Colonic mucosa (tissue), 4 donors: ENCODE results near the gene PRTG. TPM values are rescaled to one million over a fixed set of nuclear protein-coding genes. Genes with fewer than 3 reads are reported as not detected.

Experiments
- DNase-seq: peaks from one replicate; pipeline ENCODE4 v3.0.0-alpha.2; 2020
- H3K27ac ChIP-seq: fragments of 200-600 bp; one replicate; pipeline ENCODE4 v1.8.0; 2021
- H3K27me3 ChIP-seq: fragments of 200-600 bp; one replicate; pipeline ENCODE4 v1.8.0; 2021
- H3K36me3 ChIP-seq: fragments of 200-600 bp; one replicate; pipeline ENCODE4 v1.8.0; 2021
- H3K4me1 ChIP-seq: fragments of 200-600 bp; one replicate; pipeline ENCODE4 v1.8.0; 2021; ENCODE audit warnings: mild to moderate bottlenecking
- H3K4me3 ChIP-seq: fragments of 200-600 bp; one replicate; pipeline ENCODE4 v1.8.0; 2021
- H3K9ac ChIP-seq, 2 donors: one replicate each; pipeline ENCODE4 v1.7.0; 2013; ENCODE audit warnings: control low read depth in 2 of 2, low read depth in 2 of 2, low read length in 2 of 2
- H3K9me3 ChIP-seq: fragments of 200-600 bp; one replicate; pipeline ENCODE4 v1.8.0; 2021
- CTCF ChIP-seq: fragments of 200-600 bp; IDR thresholded peaks from one replicate; pipeline ENCODE4 v1.8.0; 2022; ENCODE audit warnings: antibody characterized with exemption, mild to moderate bottlenecking
- intact Hi-C: fragments of 100-400 bp; cut with DNase I; formaldehyde crosslinking; loops from one replicate; pipeline ENCODE4 v1.14.1; 2022
- total RNA-seq, 2 donors: library from RNA; stranded (reverse); fragmentation: NEBNext Ultra II Directional in 1 of 2; extraction: Animal tissue kit (Norgen Biotek cat#: 25700) in 1 of 2; gene quantifications; one replicate each; pipeline ENCODE4 v1.2.1, GENCODE V29; 2021
- donor health status: healthy.
- donor health status: DM: no; HTN: no; CAD: no.
- donor health status: DM: no; HTN: no; CAD: no.

Gene PRTG
- total RNA-seq, 2 donors from 2014 or later: 0.32 to 1.2 TPM

GRCh38 chr15:55590788-55591187 is 152.2 kb downstream of the PRTG start:
- DNase-seq: no peak
- intact Hi-C loops: no loop called here
- Histone ChIP-seq H3K27me3 (peaks cover 15% of the 10 kb centered on the region), H3K9me3 (no peaks in the 10 kb centered on the region), H3K9ac (no peak overlapping the region), H3K4me3 (no peak overlapping the region), H3K4me1 (no peaks in the 10 kb centered on the region), H3K36me3 (no peaks in the 10 kb centered on the region), H3K27ac (no peak overlapping the region)
- TF ChIP-seq CTCF: no peak

DNA sequence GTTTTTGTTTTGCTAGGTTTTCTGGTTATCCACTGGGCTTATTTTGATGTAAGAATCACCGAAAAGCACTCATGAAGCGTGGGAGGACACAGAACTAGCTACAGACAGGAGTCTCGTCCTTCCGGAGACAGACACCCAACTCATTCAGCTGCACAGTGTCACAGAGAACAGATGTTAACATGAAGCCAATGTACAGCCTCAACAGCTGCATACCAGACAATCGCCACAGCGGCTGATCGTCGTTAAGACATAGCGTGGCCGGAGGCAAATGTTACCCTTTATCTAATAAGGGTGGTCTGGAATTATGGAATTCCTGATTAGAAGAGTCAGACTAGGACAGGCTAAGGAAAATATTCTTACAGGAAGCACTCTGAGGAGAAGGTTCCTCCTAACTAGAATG is 153.7 kb downstream of the PRTG start:
- no peak for DNase-seq
- intact Hi-C loops: no loop called here
- H3K9me3 ChIP-seq: no peaks in the 10 kb centered on the region
- H3K27ac ChIP-seq: no peak overlapping the region
- H3K36me3 ChIP-seq: no peaks in the 10 kb centered on the region
- no peak overlapping the region for H3K4me3 ChIP-seq
- no peak overlapping the region for H3K9ac ChIP-seq
- H3K27me3 ChIP-seq: peaks cover 15% of the 10 kb centered on the region
- no peaks in the 10 kb centered on the region for H3K4me1 ChIP-seq
- TF ChIP-seq CTCF: no peak

DNA sequence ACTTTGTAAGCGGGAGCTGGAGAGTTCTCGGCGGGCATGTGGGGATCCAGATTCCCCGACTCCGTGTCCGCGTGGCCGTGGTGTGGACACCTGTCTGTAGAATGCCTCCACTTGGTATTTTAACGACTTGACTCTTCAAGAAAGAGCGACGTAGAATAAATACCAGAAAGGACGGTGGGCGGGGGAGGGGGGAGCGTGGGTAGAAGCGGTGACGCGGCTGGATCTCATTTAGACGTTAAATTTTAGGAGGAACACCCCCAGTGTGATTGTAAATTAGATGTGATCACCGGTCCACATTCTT is 154.2 kb downstream of the PRTG start:
- peaks cover 15% of the 10 kb centered on the region for H3K27me3 ChIP-seq
- TF ChIP-seq CTCF: no peak
- intact Hi-C loops: no loop called here
- no peak for DNase-seq
- H3K9me3 ChIP-seq: no peaks in the 10 kb centered on the region
- H3K4me3 ChIP-seq: peak overlapping the region; percentile 23
- no peak overlapping the region for H3K9ac ChIP-seq
- no peaks in the 10 kb centered on the region for H3K4me1 ChIP-seq
- no peak overlapping the region for H3K27ac ChIP-seq
- H3K36me3 ChIP-seq: no peaks in the 10 kb centered on the region

DNA sequence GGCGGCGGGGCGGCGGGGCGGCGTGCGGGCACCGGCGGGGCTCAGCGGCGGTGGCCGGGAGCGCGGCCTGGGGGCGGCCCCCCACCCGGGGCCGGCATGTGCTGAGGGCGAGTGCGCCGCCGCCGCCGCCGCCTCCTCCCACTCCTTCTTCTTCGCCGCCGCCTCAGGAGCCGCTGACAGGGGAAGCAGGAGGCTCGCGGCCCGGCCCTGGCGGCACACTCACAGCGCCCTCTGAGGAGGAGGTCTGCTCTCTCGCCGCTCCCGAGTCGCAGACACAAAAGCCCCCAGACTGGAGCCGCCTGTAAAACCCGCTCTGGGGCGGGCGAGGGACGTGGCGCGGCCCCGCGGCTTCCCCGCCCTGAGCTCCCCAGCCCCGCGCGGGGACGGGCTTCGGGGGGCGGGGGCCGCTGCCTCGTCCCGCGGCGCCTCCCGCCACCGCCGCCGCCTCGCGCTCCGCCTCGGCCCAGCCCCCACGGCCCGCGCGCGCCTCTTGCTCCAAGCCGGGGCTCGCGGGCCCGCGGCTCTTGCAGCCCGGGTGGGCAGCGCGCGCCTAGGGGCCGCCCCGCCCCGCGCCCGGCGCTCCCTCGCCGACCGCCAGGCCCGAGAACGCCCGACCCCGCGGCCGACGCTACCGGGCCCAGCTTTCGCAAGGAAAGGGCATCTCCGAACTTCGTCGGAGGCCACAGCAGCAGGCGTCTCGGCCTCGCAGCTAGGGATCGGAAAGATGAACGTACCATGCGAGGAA is 154.7 kb downstream of the PRTG start, which contains the start of gene PYGO1:
TSS of gene PYGO1 (minus strand) at position 276 of the 745 bp plus-strand sequence. CDS start 462 bp downstream, outside the sequence.
- H3K27ac ChIP-seq: peak within 1 kb of the TSS; percentile 57
- H3K27me3 ChIP-seq: peaks cover 15% of the 10 kb centered on the region
- intact Hi-C loops: no loop called here
- no peaks in the 10 kb centered on the region for H3K9me3 ChIP-seq
- H3K36me3 ChIP-seq: no peaks in the 10 kb centered on the region
- peak; percentile 28 for DNase-seq
- H3K4me1 ChIP-seq: no peaks in the 10 kb centered on the region
- peak within 1 kb of the TSS in 1 of 2 donors; percentile 63 for H3K9ac ChIP-seq
- no peak for TF ChIP-seq CTCF
- peak within 1 kb of the TSS; percentile 29 for H3K4me3 ChIP-seq

GRCh38 chr15:55587321-55588069 is 155.5 kb downstream of the PRTG start:
- Histone ChIP-seq H3K9me3 (no peaks in the 10 kb centered on the region), H3K27ac (no peak overlapping the region), H3K36me3 (no peaks in the 10 kb centered on the region), H3K27me3 (peaks cover 15% of the 10 kb centered on the region), H3K4me1 (no peaks in the 10 kb centered on the region), H3K9ac (peak overlapping the region in 1 of 2 donors; percentile 28), H3K4me3 (peak overlapping the region; percentile 29)
- intact Hi-C loops: no loop called here
- TF ChIP-seq CTCF: no peak
- DNase-seq: peak; percentile 17
